GM12873 (cell line): Measurements from ENCODE around the gene IL16.

Experiments used
- TF ChIP-seq, protein P1 (sequence below): IDR thresholded peaks from 2 replicates; pipeline ENCODE4 v1.5.1; 2012; ENCODE audit warnings: low read depth, mild to moderate bottlenecking, moderate library complexity, low read length, control low read depth; ENCODE audit not compliant: insufficient read depth; ENCODE audit errors: missing control alignments

Gene IL16

GRCh38 chr15:81357180-81357686, 160.6 kb downstream of the IL16 start:
- TF ChIP-seq, protein P1, sequence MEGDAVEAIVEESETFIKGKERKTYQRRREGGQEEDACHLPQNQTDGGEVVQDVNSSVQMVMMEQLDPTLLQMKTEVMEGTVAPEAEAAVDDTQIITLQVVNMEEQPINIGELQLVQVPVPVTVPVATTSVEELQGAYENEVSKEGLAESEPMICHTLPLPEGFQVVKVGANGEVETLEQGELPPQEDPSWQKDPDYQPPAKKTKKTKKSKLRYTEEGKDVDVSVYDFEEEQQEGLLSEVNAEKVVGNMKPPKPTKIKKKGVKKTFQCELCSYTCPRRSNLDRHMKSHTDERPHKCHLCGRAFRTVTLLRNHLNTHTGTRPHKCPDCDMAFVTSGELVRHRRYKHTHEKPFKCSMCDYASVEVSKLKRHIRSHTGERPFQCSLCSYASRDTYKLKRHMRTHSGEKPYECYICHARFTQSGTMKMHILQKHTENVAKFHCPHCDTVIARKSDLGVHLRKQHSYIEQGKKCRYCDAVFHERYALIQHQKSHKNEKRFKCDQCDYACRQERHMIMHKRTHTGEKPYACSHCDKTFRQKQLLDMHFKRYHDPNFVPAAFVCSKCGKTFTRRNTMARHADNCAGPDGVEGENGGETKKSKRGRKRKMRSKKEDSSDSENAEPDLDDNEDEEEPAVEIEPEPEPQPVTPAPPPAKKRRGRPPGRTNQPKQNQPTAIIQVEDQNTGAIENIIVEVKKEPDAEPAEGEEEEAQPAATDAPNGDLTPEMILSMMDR: peak; percentile 33

DNA sequence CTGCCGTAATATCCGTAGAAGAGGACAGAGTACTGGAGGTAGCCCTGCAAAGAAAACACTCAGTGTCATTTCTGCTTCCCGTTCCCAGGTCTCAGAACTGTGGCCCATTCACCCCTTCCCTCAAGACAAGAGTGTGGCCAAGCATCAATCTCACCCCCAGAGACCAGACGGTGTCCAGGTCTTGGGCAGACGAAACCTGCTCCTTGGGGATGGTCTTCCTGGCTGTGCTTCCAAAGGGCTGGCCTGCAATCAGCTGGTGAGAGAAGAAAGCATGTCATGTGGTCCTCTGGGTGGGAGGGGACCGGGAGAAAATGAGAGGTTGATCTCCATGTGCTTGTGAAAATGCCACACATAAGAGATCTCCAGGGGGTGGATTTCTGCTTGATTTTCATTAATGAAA, 161.6 kb downstream of the IL16 start:
- TF ChIP-seq, protein P1: no peak

- TF ChIP-seq, protein P1: no peak
Measured at GRCh38 chr15:81360491-81360890, 163.8 kb downstream of the IL16 start.

DNA sequence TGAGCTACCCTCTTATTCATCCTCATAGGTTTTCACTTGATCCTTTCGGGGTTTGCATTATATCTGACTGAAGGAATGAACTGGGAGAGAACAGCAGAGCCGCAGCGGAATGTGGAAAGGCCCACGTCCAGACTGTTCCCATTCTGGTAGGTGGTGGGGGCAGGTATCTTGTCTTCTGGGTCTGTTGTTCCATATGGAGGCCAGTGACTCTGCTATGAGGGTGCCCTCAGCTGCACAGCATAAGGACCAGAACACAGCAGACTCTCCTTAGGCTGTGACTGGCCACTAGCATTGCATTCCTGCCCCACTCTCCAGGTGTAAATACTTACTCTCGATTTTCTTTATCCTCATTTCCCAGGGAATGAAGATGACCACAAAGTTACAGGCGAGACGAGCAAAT, 165.2 kb downstream of the IL16 start:
- TF ChIP-seq, protein P1: no peak

- TF ChIP-seq, protein P1: no peak
Measured at GRCh38 chr15:81362790-81363189, 166.1 kb downstream of the IL16 start.

GRCh38 chr15:81363276-81363675, 166.6 kb downstream of the IL16 start:
- TF ChIP-seq, protein P1: no peak
